ENCODE data around the gene CCDC12.

DNA sequence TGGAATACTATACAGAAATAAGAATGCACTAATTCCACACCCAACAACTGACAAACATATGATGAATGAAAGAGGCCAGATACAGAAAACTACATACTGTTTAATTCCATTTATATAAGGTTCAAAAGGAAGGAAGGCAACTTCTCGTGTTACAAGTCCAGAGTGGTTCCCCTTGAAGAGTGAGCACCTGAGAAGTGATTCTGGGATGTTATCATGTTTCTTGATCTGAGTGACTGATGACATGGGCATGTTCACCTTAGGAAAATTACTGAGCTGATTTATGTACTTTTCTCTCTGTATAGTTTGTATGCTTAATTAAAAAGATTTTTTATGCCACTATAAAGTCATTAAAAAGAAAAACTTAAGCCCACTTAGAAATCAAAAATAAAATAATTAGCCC, 13.6 kb downstream of the CCDC12 start:
- TF ChIP-seq, protein P1, sequence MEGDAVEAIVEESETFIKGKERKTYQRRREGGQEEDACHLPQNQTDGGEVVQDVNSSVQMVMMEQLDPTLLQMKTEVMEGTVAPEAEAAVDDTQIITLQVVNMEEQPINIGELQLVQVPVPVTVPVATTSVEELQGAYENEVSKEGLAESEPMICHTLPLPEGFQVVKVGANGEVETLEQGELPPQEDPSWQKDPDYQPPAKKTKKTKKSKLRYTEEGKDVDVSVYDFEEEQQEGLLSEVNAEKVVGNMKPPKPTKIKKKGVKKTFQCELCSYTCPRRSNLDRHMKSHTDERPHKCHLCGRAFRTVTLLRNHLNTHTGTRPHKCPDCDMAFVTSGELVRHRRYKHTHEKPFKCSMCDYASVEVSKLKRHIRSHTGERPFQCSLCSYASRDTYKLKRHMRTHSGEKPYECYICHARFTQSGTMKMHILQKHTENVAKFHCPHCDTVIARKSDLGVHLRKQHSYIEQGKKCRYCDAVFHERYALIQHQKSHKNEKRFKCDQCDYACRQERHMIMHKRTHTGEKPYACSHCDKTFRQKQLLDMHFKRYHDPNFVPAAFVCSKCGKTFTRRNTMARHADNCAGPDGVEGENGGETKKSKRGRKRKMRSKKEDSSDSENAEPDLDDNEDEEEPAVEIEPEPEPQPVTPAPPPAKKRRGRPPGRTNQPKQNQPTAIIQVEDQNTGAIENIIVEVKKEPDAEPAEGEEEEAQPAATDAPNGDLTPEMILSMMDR (IDR thresholded peaks at IDR 0.05) = no peak
- TF ChIP-seq POLR2A (IDR thresholded peaks at IDR 0.05) = no peak

Measured in uterus (tissue), 2 donors.